ENCODE results near the gene DPP10. TPM values are rescaled to one million over a fixed set of nuclear protein-coding genes. Genes with fewer than 3 reads are reported as not detected.

DPP10 gene
- total RNA-seq, 4 donors from 2014 or later: 0.13 to 2.8 (median 0.48) TPM; not detected in 1

DNA sequence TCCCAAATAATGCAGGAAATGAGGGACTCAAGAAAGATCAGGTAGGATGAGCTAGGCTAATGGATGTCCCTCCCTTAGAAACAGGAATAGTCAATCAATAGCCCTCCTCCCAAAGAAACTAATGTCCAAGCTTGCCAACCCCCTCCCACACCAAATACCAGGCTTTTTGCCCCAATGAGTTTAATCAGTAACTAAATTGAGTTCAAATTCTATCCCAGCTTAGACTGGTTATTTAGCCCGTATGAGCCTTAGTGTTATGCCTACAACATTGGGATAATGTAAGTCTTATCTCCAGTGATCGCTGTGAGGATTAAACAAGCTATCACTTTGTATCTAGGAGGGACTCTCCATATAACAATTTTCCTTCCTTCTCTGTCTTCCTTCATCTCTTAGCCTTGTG is 310.7 kb downstream of the DPP10 start:
- DNase-seq (ENCODE audit: low spot score) (no peak), ATAC-seq (ENCODE audit: low FRiP score) (no peak)
- no peak for TF ChIP-seq CTCF (IDR thresholded peaks at IDR 0.05)

- no peak for TF ChIP-seq CTCF (IDR thresholded peaks at IDR 0.05)
- ATAC-seq (ENCODE audit: low FRiP score): peak; percentile 63
- DNase-seq (ENCODE audit: low spot score): no peak
These were observed 312.6 kb downstream of the DPP10 start for GRCh38 chr2:114754907-114755563.

GRCh38 chr2:114762376-114762775 is 319.9 kb downstream of the DPP10 start:
- DNase-seq (ENCODE audit: low spot score) (no peak), ATAC-seq (ENCODE audit: low FRiP score) (no peak)
- no peak for TF ChIP-seq CTCF (IDR thresholded peaks at IDR 0.05)

DNA sequence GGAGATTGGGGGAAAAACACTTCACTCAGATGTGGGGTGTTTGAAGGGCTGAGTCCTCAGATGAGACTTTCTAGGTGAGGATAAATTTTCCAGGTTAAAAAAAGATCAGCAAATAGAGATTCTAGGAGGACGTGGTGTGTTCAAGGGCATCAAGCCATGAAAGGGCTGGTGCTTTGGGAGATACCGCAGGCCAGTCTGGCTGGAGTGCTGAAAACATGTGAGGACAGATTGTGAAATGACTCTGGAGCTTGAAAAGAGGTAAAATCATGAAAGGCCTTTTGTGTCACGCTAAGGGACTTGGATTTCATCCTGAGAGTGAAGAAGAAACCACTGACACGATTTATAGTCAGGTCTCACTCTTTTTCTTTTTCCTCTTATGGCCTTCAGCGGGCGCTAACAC is 320.5 kb downstream of the DPP10 start:
- DNase-seq (ENCODE audit: low spot score) (no peak), ATAC-seq (ENCODE audit: low FRiP score) (no peak)
- no peak for TF ChIP-seq CTCF (IDR thresholded peaks at IDR 0.05)

- no peak for ATAC-seq (ENCODE audit: low FRiP score)
- no peak for TF ChIP-seq CTCF (IDR thresholded peaks at IDR 0.05)
- DNase-seq (ENCODE audit: low spot score): no peak
These were observed 326.7 kb downstream of the DPP10 start for GRCh38 chr2:114769110-114769509.

DNA sequence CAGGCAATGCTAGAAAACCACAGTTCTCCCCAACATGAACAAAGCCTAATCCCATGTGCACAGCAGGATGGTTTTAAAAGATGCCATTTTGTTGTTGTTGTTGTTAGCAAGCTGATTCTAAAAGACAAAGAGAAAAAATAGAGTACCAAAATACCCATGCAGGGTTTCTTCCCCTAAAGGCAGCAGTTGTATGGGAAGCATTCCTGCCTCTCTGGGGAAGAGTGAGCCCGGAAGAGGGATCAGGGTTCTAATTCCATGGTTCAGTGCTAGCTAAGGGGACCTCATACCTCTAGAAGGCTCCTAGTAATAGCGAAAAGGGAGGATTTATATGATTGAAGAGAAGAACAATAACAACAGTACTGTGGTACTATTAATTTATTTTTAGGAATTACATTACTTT is 327.6 kb downstream of the DPP10 start:
- ATAC-seq (ENCODE audit: low FRiP score) (no peak), DNase-seq (ENCODE audit: low spot score) (no peak)
- no peak for TF ChIP-seq CTCF (IDR thresholded peaks at IDR 0.05)

DNA sequence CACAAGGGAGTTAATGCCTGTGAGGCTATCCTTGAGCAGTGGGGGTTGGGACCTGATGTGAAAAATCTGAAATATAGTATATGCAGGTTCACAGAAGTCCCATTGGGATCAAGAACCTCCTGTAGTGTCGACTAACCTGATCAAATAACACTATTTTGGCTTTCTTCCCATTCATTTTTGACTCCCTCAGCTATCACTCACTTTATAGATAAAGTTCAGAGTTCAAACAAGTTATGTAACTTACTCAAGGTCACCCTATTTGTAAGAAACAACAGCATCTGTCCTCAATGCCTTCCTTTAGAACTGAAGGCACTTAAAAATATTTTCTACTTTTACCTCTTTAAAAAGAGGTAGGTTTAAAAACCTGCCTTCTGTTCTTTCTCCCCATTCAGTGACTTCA is 341.6 kb downstream of the DPP10 start:
- TF ChIP-seq CTCF (IDR thresholded peaks at IDR 0.05): no peak
- no peak for ATAC-seq (ENCODE audit: low FRiP score)
- no peak for DNase-seq (ENCODE audit: low spot score)

All from omental fat pad (tissue), 4 donors.